ENCODE results near the gene CDH1.

The CDH1 gene

GRCh38 chr16:68857479-68857878 lies 120.4 kb downstream of the CDH1 start:
- no peak for DNase-seq (ENCODE audit: low spot score)

- no peak for DNase-seq (ENCODE audit: low spot score)
These were observed 122.7 kb downstream of the CDH1 start for GRCh38 chr16:68859828-68860227.

- no peak for DNase-seq (ENCODE audit: low spot score)
These were observed 124.1 kb downstream of the CDH1 start for GRCh38 chr16:68860978-68861892.

GRCh38 chr16:68866933-68867332 lies 129.8 kb downstream of the CDH1 start:
- no peak for DNase-seq (ENCODE audit: low spot score)

GRCh38 chr16:68869492-68870088 lies 132.5 kb downstream of the CDH1 start:
- DNase-seq (ENCODE audit: low spot score), result no peak

GRCh38 chr16:68873635-68874471 lies 136.8 kb downstream of the CDH1 start:
- no peak for DNase-seq (ENCODE audit: low spot score)

GRCh38 chr16:68875871-68876270 lies 138.8 kb downstream of the CDH1 start:
- DNase-seq (ENCODE audit: low spot score), result no peak

GRCh38 chr16:68883685-68884084 lies 146.6 kb downstream of the CDH1 start:
- DNase-seq (ENCODE audit: low spot score), result no peak

- DNase-seq (ENCODE audit: low spot score), result no peak
These were observed 147.3 kb downstream of the CDH1 start for GRCh38 chr16:68884401-68884800.
